SK-N-SH (cell line): ENCODE data around the gene BRINP2. TPM values are rescaled to one million over a fixed set of nuclear protein-coding genes. Genes with fewer than 3 reads are reported as not detected.

Source experiments
- CTCF ChIA-PET: fragments of 300-600, 350-600 bp; formaldehyde crosslinking; extraction: SDS; loops from one replicate; lab custom pipeline; 2021; lab: Yijun Ruan, JAX
- POLR2A ChIA-PET: fragments of 350-600 bp; sonication (Branson Sonifier 250); formaldehyde crosslinking; extraction: SDS; loops from one replicate; lab custom pipeline; 2020; ENCODE audit warnings: antibody characterized with exemption, inconsistent platforms; lab: Yijun Ruan, JAX
- DNase-seq: peaks from one replicate; pipeline ENCODE4 v3.0.0; 2012
- H2AFZ ChIP-seq: fragments of 200-600 bp; sonication (generic); 2 replicates; pipeline ENCODE4 v1.8.1; 2016; ENCODE audit warnings: antibody characterized with exemption, mild to moderate bottlenecking, low read depth
- H3F3A ChIP-seq: fragments of 200-600 bp; sonication (generic); replicated peaks from 2 replicates; pipeline ENCODE3; 2016; ENCODE audit warnings: antibody characterized with exemption, mild to moderate bottlenecking; ENCODE audit not compliant: insufficient read depth
- H3K27ac ChIP-seq, 2 experiments: fragments of 200-500 bp in 1 of 2; fragments of 200-600 bp in 1 of 2; sonication (Bioruptor generic) in 1 of 2; sonication (generic), shearing (Covaris generic) in 1 of 2; 2 replicates each; pipeline versions ENCODE4 v1.5.1 to v1.6.1; 2014 to 2016; ENCODE audit warnings: low read depth in 2 of 2, inconsistent platforms in 1 of 2, low read length in 1 of 2, mild to moderate bottlenecking in 1 of 2, mixed read lengths in 1 of 2
- H3K27me3 ChIP-seq: fragments of 200-600 bp; sonication (generic), shearing (Covaris generic); 2 replicates; pipeline ENCODE4 v1.6.1; 2016; ENCODE audit warnings: mixed run types; ENCODE audit not compliant: insufficient read depth
- H3K36me3 ChIP-seq, 2 experiments: fragments of 200-500 bp in 1 of 2; fragments of 200-600 bp in 1 of 2; sonication (Bioruptor generic) in 1 of 2; sonication (generic) in 1 of 2; replicated peaks in 1 of 2; 2 replicates each; pipeline versions ENCODE3 to v1.5.1; 2014 to 2016; ENCODE audit warnings: low read length in 1 of 2, mild to moderate bottlenecking in 1 of 2; ENCODE audit not compliant: insufficient read depth in 2 of 2, control insufficient read depth in 1 of 2
- H3K4me1 ChIP-seq, 2 experiments: fragments of 200-500 bp in 1 of 2; fragments of 200-600 bp in 1 of 2; sonication (Bioruptor generic) in 1 of 2; sonication (generic), shearing (Covaris generic) in 1 of 2; 2 replicates each; pipeline versions ENCODE4 v1.5.1 to v1.6.1; 2014 to 2016; ENCODE audit warnings: low read depth in 1 of 2, low read length in 1 of 2, mixed run types in 1 of 2; ENCODE audit not compliant: insufficient read depth in 2 of 2, control insufficient read depth in 1 of 2
- H3K4me2 ChIP-seq: fragments of 200-600 bp; sonication (generic), shearing (Covaris generic); 2 replicates; pipeline ENCODE4 v1.6.1; 2017; ENCODE audit warnings: mixed run types
- H3K4me3 ChIP-seq, 2 experiments: fragments of 200-500 bp in 1 of 2; fragments of 200-600 bp in 1 of 2; sonication (Bioruptor generic) in 1 of 2; sonication (generic), shearing (Covaris generic) in 1 of 2; 2 replicates each; pipeline versions ENCODE4 v1.5.1 to v1.8.1; 2014 to 2016; ENCODE audit warnings: low read depth in 2 of 2, inconsistent platforms in 1 of 2, low read length in 1 of 2, mild to moderate bottlenecking in 1 of 2, mixed read lengths in 1 of 2, moderate library complexity in 1 of 2
- H3K79me2 ChIP-seq: fragments of 200-600 bp; sonication (generic); 2 replicates; pipeline ENCODE4 v1.8.1; 2017; ENCODE audit warnings: mild to moderate bottlenecking; ENCODE audit not compliant: insufficient read depth
- H3K9ac ChIP-seq: fragments of 200-600 bp; sonication (generic); 2 replicates; pipeline ENCODE4 v1.6.1; 2017; ENCODE audit warnings: mixed run types
- H3K9me2 ChIP-seq: fragments of 200-600 bp; sonication (generic); 2 replicates; pipeline ENCODE4 v1.6.1; 2017; ENCODE audit warnings: mixed run types
- H3K9me3 ChIP-seq: fragments of 200-600 bp; sonication (generic); 2 replicates; pipeline ENCODE4 v1.6.1; 2017; ENCODE audit warnings: mixed run types, mild to moderate bottlenecking, moderate library complexity
- H4K20me1 ChIP-seq: fragments of 200-600 bp; sonication (generic); 2 replicates; pipeline ENCODE4 v1.6.1; 2017; ENCODE audit warnings: mild to moderate bottlenecking, mixed run types; ENCODE audit not compliant: insufficient read depth
- EP300 ChIP-seq, 2 experiments: IDR thresholded peaks; 2 replicates each; pipeline versions ENCODE4 v1.4.0 to v1.6.1; 2012; ENCODE audit warnings: borderline replicate concordance in 1 of 2, low read depth in 1 of 2, low read length in 1 of 2
- FOXM1 ChIP-seq: IDR thresholded peaks from 2 replicates; pipeline ENCODE4 v1.4.0; 2012; ENCODE audit warnings: low read depth, mild to moderate bottlenecking
- GABPA ChIP-seq: IDR thresholded peaks from 2 replicates; pipeline ENCODE4 v1.4.0; 2012; ENCODE audit warnings: low read depth, mild to moderate bottlenecking
- GATA2 ChIP-seq: sonication (generic); formaldehyde crosslinking; IDR thresholded peaks from 2 replicates; pipeline ENCODE4 v1.5.0; 2020; ENCODE audit warnings: mild to moderate bottlenecking, missing genetic modification reagents
- IRF3 ChIP-seq: fragments of 150-350 bp; IDR thresholded peaks from 2 replicates; pipeline ENCODE4 v1.6.1; 2016; ENCODE audit warnings: mild to moderate bottlenecking, low read depth, low read length
- JUND ChIP-seq: IDR thresholded peaks from 2 replicates; pipeline ENCODE4 v1.4.0; 2012
- MXI1 ChIP-seq: IDR thresholded peaks from 2 replicates; pipeline ENCODE4 v1.6.1; 2012; ENCODE audit warnings: mild to moderate bottlenecking, low read depth, low read length, improper control_type of control experiment
- NFIC ChIP-seq: IDR thresholded peaks from 2 replicates; pipeline ENCODE4 v1.4.0; 2012; ENCODE audit warnings: borderline replicate concordance
- NRF1 ChIP-seq: IDR thresholded peaks from 2 replicates; pipeline ENCODE4 v1.6.1; 2012; ENCODE audit warnings: low read depth, mild to moderate bottlenecking, low read length
- REST ChIP-seq: IDR thresholded peaks from 2 replicates; pipeline ENCODE4 v1.6.1; 2012; ENCODE audit warnings: mild to moderate bottlenecking, low read depth, low read length, moderate library complexity
- RFX5 ChIP-seq: IDR thresholded peaks from 2 replicates; pipeline ENCODE4 v1.6.1; 2012; ENCODE audit warnings: mild to moderate bottlenecking, improper control_type of control experiment, low read length
- USF2 ChIP-seq: fragments of 150-350 bp; IDR thresholded peaks from 2 replicates; pipeline ENCODE4 v1.6.1; 2017; ENCODE audit warnings: antibody characterized with exemption, low read length, low read depth, borderline replicate concordance
- WGBS: methylation state at CpG from one replicate; pipeline ENCODE4 v1.1.6; 2017; ENCODE audit warnings: low lambda C conversion rate; 5-methylcytosine and 5-hydroxymethylcytosine counted together
- polyA plus RNA-seq, 3 experiments: library from polyadenylated mRNA; depleted of rRNA; stranded (reverse); fragments of >200 nt; gene quantifications; 2 replicates each; pipeline ENCODE4 v1.2.3, GENCODE V29; 2012

Gene BRINP2
- polyA plus RNA-seq, 1 of the 3 experiments (the other 2 are of a cell fraction): 0.12 TPM

GRCh38 chr1:177190308-177190970, 19.7 kb downstream of the BRINP2 start:
- no peaks in the 10 kb centered on the region for H3K9me2 ChIP-seq
- CTCF ChIA-PET: interaction anchor here (1.9 to 2.0 kb wide), 2 partner anchors 9 to 292 kb away, joined by 8 to 9 read pairs; no protein-coding TSS in a partner anchor
- H3K4me2 ChIP-seq: no peak overlapping the region
- WGBS: 38% methylated on average over 3 of the region's 3 CpGs
- H3K9ac ChIP-seq: no peak overlapping the region
- H4K20me1 ChIP-seq: no peaks in the 10 kb centered on the region
- no peaks in the 10 kb centered on the region for H3F3A ChIP-seq
- no peaks in the 10 kb centered on the region for H3K36me3 ChIP-seq
- H2AFZ ChIP-seq: no peak overlapping the region
- no peak overlapping the region for H3K4me3 ChIP-seq
- no peaks in the 10 kb centered on the region for H3K27me3 ChIP-seq
- DNase-seq: no peak
- H3K9me3 ChIP-seq: no peaks in the 10 kb centered on the region
- H3K4me1 ChIP-seq: peaks cover 0 to 7% of the 10 kb centered on the region in 2 experiments; a peak in 1 of 4 replicates
- POLR2A ChIA-PET: no interaction called here
- no peak for TF ChIP-seq GATA2 (CRISPR knock-in tag)
- no peak for TF ChIP-seq RFX5
- TF ChIP-seq EP300 (IDR thresholded peaks at IDR 0.05; ENCODE audit: borderline replicate concordance in 1 of 2, low read depth in 1 of 2, low read length in 1 of 2): no peak
- TF ChIP-seq IRF3: no peak
- TF ChIP-seq FOXM1: no peak
- no peak overlapping the region for H3K27ac ChIP-seq
- no peaks in the 10 kb centered on the region for H3K79me2 ChIP-seq

GRCh38 chr1:177198243-177198642, 27.5 kb downstream of the BRINP2 start:
- no peak overlapping the region for H3K9ac ChIP-seq
- no peaks in the 10 kb centered on the region for H3K36me3 ChIP-seq
- no peak for DNase-seq
- CTCF ChIA-PET: no interaction called here
- no peaks in the 10 kb centered on the region for H3K9me3 ChIP-seq
- POLR2A ChIA-PET: no interaction called here
- no peak overlapping the region for H3K27ac ChIP-seq
- H3K27me3 ChIP-seq: no peaks in the 10 kb centered on the region
- H3K4me3 ChIP-seq: no peak overlapping the region
- no peaks in the 10 kb centered on the region for H3K9me2 ChIP-seq
- H3K79me2 ChIP-seq: no peaks in the 10 kb centered on the region
- H4K20me1 ChIP-seq: no peaks in the 10 kb centered on the region
- H3K4me1 ChIP-seq: peaks cover 0 to 4% of the 10 kb centered on the region in 2 experiments; a peak in 1 of 4 replicates
- no peak for TF ChIP-seq IRF3
- TF ChIP-seq GABPA: no peak
- TF ChIP-seq JUND: no peak
- no peak for TF ChIP-seq MXI1
- TF ChIP-seq RFX5: no peak
- no peak for TF ChIP-seq REST
- no peak for TF ChIP-seq FOXM1
- no peak for TF ChIP-seq NRF1
- TF ChIP-seq USF2: no peak
- no peak for TF ChIP-seq NFIC
- WGBS: 41% methylated on average over 2 of the region's 2 CpGs
- H3F3A ChIP-seq: no peaks in the 10 kb centered on the region
- H2AFZ ChIP-seq: no peak overlapping the region
- H3K4me2 ChIP-seq: no peak overlapping the region
